Stimulated activated CD8-positive, alpha-beta memory T cell treated with anti-CD3 and anti-CD28 coated beads, Interleukin-12 subunit alpha, Interleukin-12 subunit beta, amount 100 ng/mL, for 1 hour (primary cell): Measurements from ENCODE around the gene TMEM40.
"Not testable (repeated sequence)": the region's sequence is repeated elsewhere in the genome, so short reads cannot be mapped to it uniquely, and the experiment has no call there.

Experiments used
- DNase-seq: peaks from one replicate; pipeline ENCODE4 v3.0.0-alpha.2; 2020; ENCODE audit warnings: low read depth

The TMEM40 gene

DNA sequence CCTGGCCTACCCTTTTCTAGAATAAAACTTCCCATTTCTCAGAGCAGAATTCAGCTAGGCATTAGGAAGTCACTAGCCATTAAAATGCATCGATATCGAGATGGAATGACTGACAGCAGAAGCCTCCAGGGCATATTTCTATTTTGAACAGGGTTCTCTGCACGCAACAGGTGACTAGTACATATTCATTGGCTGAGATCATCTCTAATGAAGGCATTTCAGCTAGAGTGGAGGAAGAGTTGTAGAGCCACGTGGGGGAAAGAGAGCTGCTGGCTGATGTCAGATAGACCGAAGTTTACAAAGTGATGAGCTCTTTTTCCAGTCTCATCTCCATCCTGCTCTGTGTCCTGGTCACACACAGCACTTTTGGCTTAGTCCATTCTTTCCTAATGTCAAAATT lies 7.5 kb downstream of the TMEM40 start:
- DNase-seq, result no peak

- peak; percentile 5 for DNase-seq
Measured at GRCh38 chr3:12750658-12751071, 8.4 kb downstream of the TMEM40 start.

GRCh38 chr3:12750223-12750622 lies 8.8 kb downstream of the TMEM40 start:
- no peak for DNase-seq

DNA sequence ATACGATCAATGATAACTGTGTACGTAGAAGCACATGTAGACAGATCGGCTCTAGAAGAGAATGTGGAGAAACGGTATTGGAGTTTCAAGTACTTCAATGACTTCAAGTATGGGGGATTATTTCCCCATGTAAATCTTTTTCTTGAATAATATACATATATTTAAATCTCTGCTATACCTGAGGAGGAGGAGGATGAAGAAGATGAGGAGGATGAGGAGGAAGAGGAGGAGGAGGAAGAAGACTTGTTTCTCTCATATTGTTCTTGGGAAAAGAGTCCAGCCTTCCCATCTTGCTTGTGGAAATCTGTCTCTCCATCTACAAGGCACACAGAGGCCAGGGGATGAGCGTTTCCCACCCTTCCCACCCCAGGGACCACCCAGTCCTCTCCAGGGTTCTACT lies 10.6 kb downstream of the TMEM40 start:
- no peak for DNase-seq

DNA sequence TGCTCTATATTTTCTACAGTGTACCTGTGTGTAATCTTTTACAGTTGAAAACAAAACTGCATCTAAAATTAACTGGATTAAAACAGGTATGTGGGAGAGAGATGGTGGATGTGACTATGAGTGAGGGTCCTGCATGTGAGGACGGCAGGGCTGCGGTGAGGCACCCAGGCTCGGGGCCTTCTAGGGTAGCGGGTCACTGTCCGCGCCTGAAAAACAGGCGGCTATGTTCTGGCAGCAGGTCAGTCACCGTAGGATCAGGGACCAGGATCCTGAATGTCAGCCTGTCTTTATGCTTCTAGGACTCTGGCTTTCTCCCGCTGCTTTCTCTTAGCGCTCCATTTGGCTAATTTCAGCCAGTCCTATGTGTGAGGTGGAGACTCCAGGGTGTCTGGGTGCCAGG lies 12.6 kb downstream of the TMEM40 start:
- DNase-seq, result no peak

- DNase-seq, result no peak
Measured at GRCh38 chr3:12744326-12744725, 14.7 kb downstream of the TMEM40 start.

DNA sequence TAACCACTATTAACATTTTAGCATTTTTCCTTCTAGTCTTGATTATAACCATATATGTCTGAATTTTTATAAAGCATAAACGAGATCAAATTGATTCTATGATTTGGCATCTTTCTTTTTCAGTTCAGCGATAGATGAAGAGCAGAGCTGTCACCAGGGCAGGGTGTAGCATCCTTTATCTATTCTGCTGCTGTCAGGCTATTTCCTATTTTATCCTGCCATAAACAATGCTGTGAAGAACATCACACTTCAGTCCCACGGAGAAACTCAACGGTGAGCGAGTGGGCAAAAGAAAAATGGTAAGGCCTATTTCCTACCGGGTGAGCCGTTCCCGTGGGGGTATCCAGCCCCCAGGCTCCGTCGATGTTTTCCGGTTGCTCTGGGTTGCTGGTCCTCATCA lies 15.5 kb downstream of the TMEM40 start:
- DNase-seq, result no peak

GRCh38 chr3:12742330-12743107 lies 16.5 kb downstream of the TMEM40 start:
- no peak for DNase-seq

DNA sequence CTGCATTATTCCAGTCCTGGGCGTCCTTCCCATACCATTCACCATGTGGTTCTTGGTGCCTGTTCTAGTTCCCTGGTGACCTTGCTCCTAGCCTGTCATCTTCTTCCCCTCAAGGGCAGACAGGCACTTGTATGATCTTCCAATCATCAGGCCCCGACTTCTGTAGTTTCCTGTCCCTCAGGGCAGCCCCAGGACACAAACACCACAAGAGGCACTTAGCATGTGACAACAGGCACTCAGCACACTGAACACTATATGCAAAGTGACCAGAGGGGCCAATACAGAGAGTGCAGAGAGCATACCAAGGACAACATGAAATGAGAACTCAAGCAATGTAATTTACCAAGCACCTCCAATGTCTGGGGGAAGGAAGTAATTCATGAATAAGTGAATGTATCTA lies 17.9 kb downstream of the TMEM40 start:
- DNase-seq, result no peak

- no peak for DNase-seq
Measured at GRCh38 chr3:12737833-12738232, 21.2 kb downstream of the TMEM40 start.

DNA sequence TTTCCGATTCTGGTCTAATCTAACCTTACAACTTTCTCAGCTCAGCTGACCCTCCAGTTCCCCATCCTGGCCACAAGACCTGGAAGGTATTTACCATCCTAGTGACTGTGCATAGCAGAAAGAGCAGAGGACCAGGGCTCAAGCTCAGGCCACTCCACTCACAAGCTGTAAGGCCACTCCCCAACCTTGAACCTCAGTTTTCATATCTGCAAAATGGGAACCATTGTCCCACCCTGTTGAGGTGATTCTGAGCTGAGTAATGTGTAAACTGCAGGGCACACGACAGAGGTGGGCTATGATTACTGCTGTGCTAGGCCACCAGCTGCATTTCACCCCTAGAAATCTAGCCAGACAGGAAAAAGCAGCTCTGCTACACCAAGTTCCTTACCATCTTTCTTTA lies 21.7 kb downstream of the TMEM40 start:
- no peak for DNase-seq

GRCh38 chr3:12734960-12735359 lies 24.1 kb downstream of the TMEM40 start:
- DNase-seq, result no peak

DNA sequence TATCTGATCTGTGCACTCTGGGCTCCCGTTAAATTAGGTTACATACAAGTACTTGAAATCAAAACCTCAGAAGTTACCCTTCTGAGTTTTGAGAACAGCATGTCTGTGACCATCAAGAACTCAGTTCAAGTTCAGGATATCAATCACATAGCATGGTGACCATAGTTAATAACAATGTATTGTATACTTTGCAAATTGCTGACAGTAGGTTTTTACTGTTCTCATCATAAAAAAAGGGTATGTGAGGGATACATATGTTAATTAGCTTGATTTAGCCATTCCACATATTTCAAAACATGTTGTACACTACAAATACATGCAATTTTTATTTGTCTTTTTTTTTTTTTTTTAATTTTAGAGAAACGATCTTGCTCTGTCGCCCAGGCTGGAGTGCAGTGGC lies 25.5 kb downstream of the TMEM40 start:
- no peak for DNase-seq

GRCh38 chr3:12730506-12731242 lies 28.4 kb downstream of the TMEM40 start:
- DNase-seq, result no peak

DNA sequence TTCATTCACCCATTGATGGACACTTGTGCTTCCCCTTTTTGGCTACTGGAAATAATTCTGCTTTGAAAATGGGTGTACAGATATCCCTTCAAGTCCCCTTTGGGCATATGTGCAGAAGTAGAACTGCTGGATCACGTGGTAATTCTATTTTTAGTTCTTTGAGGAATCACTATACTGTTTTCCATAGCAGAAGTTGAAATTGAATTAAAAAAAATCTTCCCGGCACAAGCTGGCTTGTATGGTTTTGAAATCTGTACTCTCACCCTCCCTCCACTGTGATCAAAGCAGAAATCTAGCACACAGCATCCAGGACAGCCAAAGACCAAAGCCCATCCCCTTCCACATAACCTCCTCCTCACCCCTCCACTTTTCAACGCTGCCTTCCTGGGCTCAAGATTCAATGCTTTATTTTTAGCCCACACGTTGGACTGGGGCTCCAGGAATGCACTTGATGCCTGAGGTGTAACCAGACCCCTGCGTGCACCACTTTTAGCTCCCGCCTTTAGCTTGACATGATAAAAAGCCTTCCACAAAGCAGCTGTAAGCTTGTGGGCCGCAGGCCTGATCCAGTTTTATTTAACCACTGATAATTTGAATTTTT lies 29.9 kb downstream of the TMEM40 start:
- no peak for DNase-seq

GRCh38 chr3:12727937-12728336 lies 31.1 kb downstream of the TMEM40 start:
- DNase-seq, result no peak

GRCh38 chr3:12727481-12727880 lies 31.6 kb downstream of the TMEM40 start:
- no peak for DNase-seq

DNA sequence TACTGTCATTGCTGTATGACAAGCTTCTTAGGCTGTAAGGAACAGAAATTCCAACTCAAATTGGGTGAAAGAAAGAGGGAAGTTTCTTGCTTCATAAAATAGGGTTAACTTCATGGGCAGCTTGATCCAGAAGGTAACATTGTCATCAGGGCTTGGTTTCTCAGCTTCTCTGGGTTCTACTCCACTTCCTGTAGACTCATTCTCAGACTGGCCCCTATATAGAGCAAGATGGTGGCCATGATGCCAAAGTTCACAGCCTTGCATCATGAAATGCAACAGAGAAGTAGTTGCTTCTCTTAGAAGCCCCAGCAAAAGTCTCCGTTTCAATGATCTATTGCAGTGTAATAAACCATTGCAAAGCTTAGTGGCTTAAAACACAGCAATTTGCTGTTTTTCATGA lies 33.6 kb downstream of the TMEM40 start:
- DNase-seq, result no peak

- no peak for DNase-seq
Measured at GRCh38 chr3:12724794-12725193, 34.3 kb downstream of the TMEM40 start.

DNA sequence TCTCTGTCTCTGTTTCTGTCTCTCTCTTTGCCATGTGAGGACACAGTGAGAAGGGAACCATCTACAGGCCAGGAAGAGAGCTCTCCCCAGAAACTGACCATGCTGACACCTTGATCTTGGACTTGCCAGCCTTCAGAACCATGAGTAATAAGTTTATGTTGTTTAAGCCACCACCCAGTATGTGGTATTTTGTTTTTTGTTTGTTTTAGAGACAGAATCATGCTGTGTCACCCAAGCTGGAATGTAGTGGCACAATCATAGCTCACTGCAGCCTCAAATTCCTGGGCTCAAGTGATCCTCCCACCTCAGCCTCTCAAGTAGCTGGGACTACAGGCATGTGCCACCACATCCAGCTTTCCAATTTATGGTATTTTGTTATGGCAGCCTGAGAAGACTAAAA lies 35.7 kb downstream of the TMEM40 start:
- DNase-seq, result not testable (repeated sequence)

DNA sequence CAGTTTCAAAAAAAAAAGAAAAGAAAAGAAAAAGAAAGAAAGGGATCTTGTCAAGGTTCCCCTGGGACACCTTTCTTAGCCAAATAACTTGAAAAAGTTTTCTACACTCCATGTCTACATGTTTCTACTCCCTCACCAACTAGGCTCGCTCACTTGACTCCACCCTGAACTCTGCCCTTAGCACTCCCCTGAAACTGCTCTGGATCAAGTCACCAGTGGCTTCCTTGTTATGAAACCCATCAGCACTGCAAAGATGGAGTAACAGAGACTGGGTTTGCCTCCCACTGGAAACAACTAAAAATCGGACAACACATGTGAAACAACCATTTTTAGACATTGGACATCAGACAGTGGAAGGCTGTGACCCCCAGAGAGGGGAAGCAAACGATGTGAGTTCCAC lies 36.8 kb downstream of the TMEM40 start:
- no peak for DNase-seq

GRCh38 chr3:12719984-12720898 lies 38.8 kb downstream of the TMEM40 start:
- peak; percentile 47 for DNase-seq
